Measurements from ENCODE around the gene AGBL1.

AGBL1 gene

GRCh38 chr15:86055688-86056087, 24.0 kb upstream of the AGBL1 start:
- TF ChIP-seq SIN3A (IDR thresholded peaks at IDR 0.05; ENCODE audit: borderline replicate concordance, insufficient read depth, low read length), result no peak
- TF ChIP-seq TAF1 (IDR thresholded peaks at IDR 0.05; ENCODE audit: borderline replicate concordance, insufficient read depth, low read length), result no peak
- TF ChIP-seq POLR2AphosphoS5 (IDR thresholded peaks at IDR 0.05; ENCODE audit: low read depth, low read length), result no peak
- TF ChIP-seq FOXP2 (optimal IDR thresholded peaks at IDR 0.05; ENCODE audit: borderline replicate concordance, extremely low read depth, extremely low read length, insufficient read depth), result no peak
- TF ChIP-seq REST (IDR thresholded peaks at IDR 0.05; ENCODE audit: insufficient read depth in 1 of 2, low read depth in 2 of 2, low read length in 2 of 2), result no peak

GRCh38 chr15:86059851-86060250, 19.8 kb upstream of the AGBL1 start:
- TF ChIP-seq FOXP2 (optimal IDR thresholded peaks at IDR 0.05; ENCODE audit: borderline replicate concordance, extremely low read depth, extremely low read length, insufficient read depth), result no peak
- TF ChIP-seq REST (IDR thresholded peaks at IDR 0.05; ENCODE audit: insufficient read depth in 1 of 2, low read depth in 2 of 2, low read length in 2 of 2), result no peak
- TF ChIP-seq SIN3A (IDR thresholded peaks at IDR 0.05; ENCODE audit: borderline replicate concordance, insufficient read depth, low read length), result no peak
- no peak for TF ChIP-seq TAF1 (IDR thresholded peaks at IDR 0.05; ENCODE audit: borderline replicate concordance, insufficient read depth, low read length)
- TF ChIP-seq POLR2AphosphoS5 (IDR thresholded peaks at IDR 0.05; ENCODE audit: low read depth, low read length), result no peak

- TF ChIP-seq SIN3A (IDR thresholded peaks at IDR 0.05; ENCODE audit: borderline replicate concordance, insufficient read depth, low read length), result no peak
- TF ChIP-seq TAF1 (IDR thresholded peaks at IDR 0.05; ENCODE audit: borderline replicate concordance, insufficient read depth, low read length), result no peak
- no peak for TF ChIP-seq FOXP2 (optimal IDR thresholded peaks at IDR 0.05; ENCODE audit: borderline replicate concordance, extremely low read depth, extremely low read length, insufficient read depth)
- TF ChIP-seq REST (IDR thresholded peaks at IDR 0.05; ENCODE audit: insufficient read depth in 1 of 2, low read depth in 2 of 2, low read length in 2 of 2), result no peak
- TF ChIP-seq POLR2AphosphoS5 (IDR thresholded peaks at IDR 0.05; ENCODE audit: low read depth, low read length), result no peak
Measured at GRCh38 chr15:86060674-86061073, 19.0 kb upstream of the AGBL1 start.

- no peak for TF ChIP-seq TAF1 (IDR thresholded peaks at IDR 0.05; ENCODE audit: borderline replicate concordance, insufficient read depth, low read length)
- TF ChIP-seq POLR2AphosphoS5 (IDR thresholded peaks at IDR 0.05; ENCODE audit: low read depth, low read length), result no peak
- no peak for TF ChIP-seq REST (IDR thresholded peaks at IDR 0.05; ENCODE audit: insufficient read depth in 1 of 2, low read depth in 2 of 2, low read length in 2 of 2)
- no peak for TF ChIP-seq SIN3A (IDR thresholded peaks at IDR 0.05; ENCODE audit: borderline replicate concordance, insufficient read depth, low read length)
- no peak for TF ChIP-seq FOXP2 (optimal IDR thresholded peaks at IDR 0.05; ENCODE audit: borderline replicate concordance, extremely low read depth, extremely low read length, insufficient read depth)
Measured at GRCh38 chr15:86061581-86061980, 18.1 kb upstream of the AGBL1 start.

Measured in PFSK-1 (cell line).